ENCODE data around the gene SEPTIN12.
A peak's percentile ranks its signal among the peaks of the same experiment; 100 is the strongest.

SEPTIN12 gene

DNA sequence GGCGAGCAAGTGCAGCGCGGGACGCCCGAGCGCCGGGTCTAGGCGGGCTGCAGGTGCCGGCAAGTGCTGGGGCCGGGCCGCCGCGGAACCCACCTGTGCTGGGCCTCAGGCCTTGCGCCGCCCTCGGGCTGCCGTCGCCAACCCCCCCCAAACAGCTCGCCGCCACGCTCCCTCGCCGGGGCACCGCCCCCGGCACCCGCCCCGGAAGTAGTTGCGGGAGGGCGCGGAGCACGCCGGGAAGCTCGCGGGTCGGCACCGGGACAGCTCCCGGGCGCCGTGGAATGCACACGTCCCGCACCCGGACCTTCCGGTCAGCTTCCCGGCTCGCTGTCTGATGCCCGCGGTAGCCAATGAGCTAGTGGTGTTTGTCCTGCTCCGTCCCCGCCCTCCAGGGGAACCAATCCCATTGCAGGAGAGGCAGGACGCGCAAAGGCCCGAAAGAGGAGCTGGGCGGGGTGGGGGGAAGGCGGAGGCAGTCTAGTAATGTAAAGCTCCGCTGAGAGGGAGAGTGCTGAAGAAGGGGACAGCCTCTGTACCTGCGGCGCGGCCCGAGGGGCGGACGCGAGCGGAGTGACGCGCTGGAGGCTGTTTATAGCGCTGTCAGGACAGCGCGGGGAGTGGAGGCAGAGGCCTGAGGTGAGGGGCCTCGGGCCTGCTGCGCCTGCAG lies 53.9 kb downstream of the SEPTIN12 start, which contains the start of the genes ANKS3 and DNAAF8:
ANKS3 (minus strand) TSS at position 209 of the 667 bp plus-strand sequence. CDS start 4,122 bp downstream, outside the sequence.
DNAAF8 (plus strand) TSS at position 475 of the 667 bp plus-strand sequence. CDS start 1,978 bp downstream, outside the sequence.
- H3K4me1 ChIP-seq (ENCODE audit: insufficient read depth, low read length, severe bottlenecking) = peaks cover 15% of the 10 kb centered on the region
- peak within 1 kb of the TSS; percentile 89 for H2AFZ ChIP-seq (ENCODE audit: low read length)
- H3K9ac ChIP-seq (ENCODE audit: low read length) = peak within 1 kb of the TSS; percentile 84
- no peak for TF ChIP-seq EZH2 (IDR thresholded peaks at IDR 0.05; ENCODE audit: borderline replicate concordance, low read length)
- TF ChIP-seq, protein P1, sequence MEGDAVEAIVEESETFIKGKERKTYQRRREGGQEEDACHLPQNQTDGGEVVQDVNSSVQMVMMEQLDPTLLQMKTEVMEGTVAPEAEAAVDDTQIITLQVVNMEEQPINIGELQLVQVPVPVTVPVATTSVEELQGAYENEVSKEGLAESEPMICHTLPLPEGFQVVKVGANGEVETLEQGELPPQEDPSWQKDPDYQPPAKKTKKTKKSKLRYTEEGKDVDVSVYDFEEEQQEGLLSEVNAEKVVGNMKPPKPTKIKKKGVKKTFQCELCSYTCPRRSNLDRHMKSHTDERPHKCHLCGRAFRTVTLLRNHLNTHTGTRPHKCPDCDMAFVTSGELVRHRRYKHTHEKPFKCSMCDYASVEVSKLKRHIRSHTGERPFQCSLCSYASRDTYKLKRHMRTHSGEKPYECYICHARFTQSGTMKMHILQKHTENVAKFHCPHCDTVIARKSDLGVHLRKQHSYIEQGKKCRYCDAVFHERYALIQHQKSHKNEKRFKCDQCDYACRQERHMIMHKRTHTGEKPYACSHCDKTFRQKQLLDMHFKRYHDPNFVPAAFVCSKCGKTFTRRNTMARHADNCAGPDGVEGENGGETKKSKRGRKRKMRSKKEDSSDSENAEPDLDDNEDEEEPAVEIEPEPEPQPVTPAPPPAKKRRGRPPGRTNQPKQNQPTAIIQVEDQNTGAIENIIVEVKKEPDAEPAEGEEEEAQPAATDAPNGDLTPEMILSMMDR (IDR thresholded peaks at IDR 0.05; ENCODE audit: low read length) = no peak
- peak within 1 kb of the TSS; percentile 42 for H3K27ac ChIP-seq (ENCODE audit: low read depth, low read length, poor library complexity, severe bottlenecking)
- no peaks in the 10 kb centered on the region for H3F3A ChIP-seq (ENCODE audit: insufficient read depth, low read length)
- peak within 1 kb of the TSS; percentile 85 for H3K4me3 ChIP-seq (ENCODE audit: low read depth, low read length, poor library complexity, severe bottlenecking)
- no peaks in the 10 kb centered on the region for H3K27me3 ChIP-seq (ENCODE audit: insufficient read depth, low read length)
- peaks cover 4% of the 10 kb centered on the region; the same call in 1 of the 2 replicates for H3K36me3 ChIP-seq (ENCODE audit: insufficient read depth, low read length)
- H3K79me2 ChIP-seq (ENCODE audit: insufficient read depth, low read length) = no peaks in the 10 kb centered on the region
- H3K4me2 ChIP-seq (ENCODE audit: low read length) = peak within 1 kb of the TSS; percentile 76
- H4K20me1 ChIP-seq (ENCODE audit: insufficient read depth, low read length) = no peaks in the 10 kb centered on the region
- no peaks in the 10 kb centered on the region for H3K9me2 ChIP-seq (ENCODE audit: low read depth, low read length)
- no peaks in the 10 kb centered on the region for H3K9me3 ChIP-seq (ENCODE audit: low read length)

DNA sequence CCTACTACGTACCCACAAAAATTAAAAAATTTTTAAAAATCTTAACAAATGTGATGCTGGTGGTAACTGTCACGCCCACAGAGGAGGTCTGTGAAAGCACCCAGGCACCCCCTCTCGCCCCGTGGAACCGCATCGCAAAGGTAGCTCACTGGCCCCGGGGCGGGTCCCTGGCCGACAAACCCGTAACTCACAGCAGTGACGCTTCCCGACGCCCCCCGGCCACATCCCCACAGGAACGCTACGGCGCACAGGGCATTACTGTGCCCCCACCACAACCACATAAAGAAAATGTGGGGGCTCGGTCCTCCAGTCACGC lies 54.4 kb downstream of the SEPTIN12 start:
- peaks cover 15% of the 10 kb centered on the region for H3K4me1 ChIP-seq (ENCODE audit: insufficient read depth, low read length, severe bottlenecking)
- TF ChIP-seq, protein P1 (IDR thresholded peaks at IDR 0.05; ENCODE audit: low read length) = no peak
- TF ChIP-seq EZH2 (IDR thresholded peaks at IDR 0.05; ENCODE audit: borderline replicate concordance, low read length) = no peak

DNA sequence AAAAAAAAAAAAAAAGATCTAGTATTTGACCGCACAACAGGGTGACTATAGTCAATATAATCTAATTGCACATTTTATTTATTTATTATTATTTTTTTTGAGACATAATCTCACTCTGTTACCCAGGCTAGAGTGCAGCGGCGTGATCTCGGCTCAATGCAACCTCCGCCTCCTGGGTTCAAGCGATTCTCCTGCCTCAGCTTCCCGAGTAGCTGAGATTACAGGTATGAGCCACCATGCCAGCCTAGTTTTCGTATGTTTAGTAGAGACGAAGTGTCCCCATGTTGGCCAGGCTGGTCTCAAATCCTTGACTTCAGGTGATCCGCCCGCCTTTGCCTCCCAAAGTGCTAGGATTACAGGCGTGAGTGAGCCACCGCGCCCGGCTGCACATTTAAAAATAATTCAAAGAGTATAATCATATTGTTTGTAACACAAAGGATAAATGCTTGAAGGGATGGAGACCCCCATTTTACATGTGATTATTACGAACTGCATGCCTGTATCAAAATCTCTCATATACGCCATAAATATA lies 54.9 kb downstream of the SEPTIN12 start:
- Histone ChIP-seq H3K9me2 (ENCODE audit: low read depth, low read length) (no peaks in the 10 kb centered on the region), H3K36me3 (ENCODE audit: insufficient read depth, low read length) (peaks cover 4% of the 10 kb centered on the region; the same call in 1 of the 2 replicates), H4K20me1 (ENCODE audit: insufficient read depth, low read length) (no peaks in the 10 kb centered on the region), H3K79me2 (ENCODE audit: insufficient read depth, low read length) (no peaks in the 10 kb centered on the region), H3F3A (ENCODE audit: insufficient read depth, low read length) (no peaks in the 10 kb centered on the region), H3K4me1 (ENCODE audit: insufficient read depth, low read length, severe bottlenecking) (peaks cover 15% of the 10 kb centered on the region), H3K4me2 (ENCODE audit: low read length) (peak overlapping the region; percentile 76), H3K4me3 (ENCODE audit: low read depth, low read length, poor library complexity, severe bottlenecking) (peak overlapping the region; percentile 85), H3K9me3 (ENCODE audit: low read length) (no peaks in the 10 kb centered on the region), H2AFZ (ENCODE audit: low read length) (peak overlapping the region; percentile 45; the same call in 1 of the 2 replicates), H3K27me3 (ENCODE audit: insufficient read depth, low read length) (no peaks in the 10 kb centered on the region), H3K27ac (ENCODE audit: low read depth, low read length, poor library complexity, severe bottlenecking) (no peak overlapping the region), H3K9ac (ENCODE audit: low read length) (peak overlapping the region; percentile 84)
- TF ChIP-seq EZH2 (IDR thresholded peaks at IDR 0.05; ENCODE audit: borderline replicate concordance, low read length) = no peak
- TF ChIP-seq, protein P1 (IDR thresholded peaks at IDR 0.05; ENCODE audit: low read length) = no peak

More for the DNA sequence above, 54.4 kb downstream of the SEPTIN12 start:
- H3K9me2 ChIP-seq (ENCODE audit: low read depth, low read length) = no peaks in the 10 kb centered on the region
- H3K9me3 ChIP-seq (ENCODE audit: low read length) = no peaks in the 10 kb centered on the region
- no peaks in the 10 kb centered on the region for H3K27me3 ChIP-seq (ENCODE audit: insufficient read depth, low read length)
- H3K36me3 ChIP-seq (ENCODE audit: insufficient read depth, low read length) = peaks cover 4% of the 10 kb centered on the region; the same call in 1 of the 2 replicates
- H3F3A ChIP-seq (ENCODE audit: insufficient read depth, low read length) = no peaks in the 10 kb centered on the region
- H3K4me2 ChIP-seq (ENCODE audit: low read length) = peak overlapping the region; percentile 76
- peak overlapping the region; percentile 84 for H3K9ac ChIP-seq (ENCODE audit: low read length)
- no peaks in the 10 kb centered on the region for H4K20me1 ChIP-seq (ENCODE audit: insufficient read depth, low read length)
- peak overlapping the region; percentile 85 for H3K4me3 ChIP-seq (ENCODE audit: low read depth, low read length, poor library complexity, severe bottlenecking)
- H2AFZ ChIP-seq (ENCODE audit: low read length) = peak overlapping the region; percentile 45; the same call in 1 of the 2 replicates
- H3K79me2 ChIP-seq (ENCODE audit: insufficient read depth, low read length) = no peaks in the 10 kb centered on the region
- no peak overlapping the region for H3K27ac ChIP-seq (ENCODE audit: low read depth, low read length, poor library complexity, severe bottlenecking)

Data from OCI-LY1 (cell line).